Non-pigmented ciliary epithelial cell (primary cell): ENCODE results near the gene RTP2.

Experiments
- DNase-seq: peaks from one replicate; pipeline ENCODE4 v3.0.0-alpha.2; 2010; ENCODE audit warnings: low read depth

The RTP2 gene

GRCh38 chr3:187738331-187739093, 36.2 kb upstream of the RTP2 start:
- peak; percentile 83 for DNase-seq

GRCh38 chr3:187738071-187738330, 35.6 kb upstream of the RTP2 start:
- no peak for DNase-seq

- no peak for DNase-seq
Observed at GRCh38 chr3:187737368-187738070, 35.2 kb upstream of the RTP2 start.

GRCh38 chr3:187737006-187737367, 34.6 kb upstream of the RTP2 start:
- no peak for DNase-seq

GRCh38 chr3:187736418-187736871, 34.1 kb upstream of the RTP2 start:
- DNase-seq, result no peak

GRCh38 chr3:187735837-187736236, 33.5 kb upstream of the RTP2 start:
- DNase-seq, result no peak

GRCh38 chr3:187735383-187735782, 33.0 kb upstream of the RTP2 start:
- no peak for DNase-seq

GRCh38 chr3:187734841-187735240, 32.5 kb upstream of the RTP2 start:
- no peak for DNase-seq

GRCh38 chr3:187733371-187733770, 31.0 kb upstream of the RTP2 start:
- no peak for DNase-seq

GRCh38 chr3:187729598-187729997, 27.2 kb upstream of the RTP2 start:
- no peak for DNase-seq

GRCh38 chr3:187728940-187729583, 26.7 kb upstream of the RTP2 start:
- DNase-seq, result no peak

GRCh38 chr3:187728248-187728647, 25.9 kb upstream of the RTP2 start:
- DNase-seq, result no peak

- DNase-seq, result no peak
Observed at GRCh38 chr3:187726564-187726963, 24.2 kb upstream of the RTP2 start.

GRCh38 chr3:187725653-187726370, 23.5 kb upstream of the RTP2 start:
- no peak for DNase-seq

GRCh38 chr3:187725224-187725623, 22.9 kb upstream of the RTP2 start:
- no peak for DNase-seq

- no peak for DNase-seq
Observed at GRCh38 chr3:187722206-187722612, 19.9 kb upstream of the RTP2 start.

GRCh38 chr3:187721055-187721454, 18.7 kb upstream of the RTP2 start:
- no peak for DNase-seq

GRCh38 chr3:187720337-187720670, 17.9 kb upstream of the RTP2 start:
- no peak for DNase-seq

GRCh38 chr3:187719628-187720336, 17.4 kb upstream of the RTP2 start:
- DNase-seq, result no peak

GRCh38 chr3:187718802-187719201, 16.4 kb upstream of the RTP2 start:
- no peak for DNase-seq

- DNase-seq, result no peak
Observed at GRCh38 chr3:187717572-187717971, 15.2 kb upstream of the RTP2 start.

GRCh38 chr3:187714404-187714979, 12.1 kb upstream of the RTP2 start:
- no peak for DNase-seq
